Peyer's patch (tissue), 4 donors: ENCODE measurements around the gene MFSD1.

Source experiments
- CTCF ChIP-seq, 6 experiments: fragments of 450-650 bp in 4 of 6; fragments of 200-600 bp in 2 of 6; sonication (generic) in 1 of 6; IDR thresholded peaks; one replicate each; pipeline ENCODE4 v1.5.1; 2017 to 2019; ENCODE audit warnings: antibody characterized with exemption in 6 of 6, mild to moderate bottlenecking in 3 of 6, moderate library complexity in 1 of 6
- POLR2A ChIP-seq, 2 donors: fragments of 450-650 bp; IDR thresholded peaks; one replicate each; pipeline ENCODE4 v1.5.1; 2017; ENCODE audit warnings: antibody characterized with exemption in 2 of 2, mild to moderate bottlenecking in 2 of 2, moderate library complexity in 2 of 2

- no peak for TF ChIP-seq POLR2A (IDR thresholded peaks at IDR 0.05)
- no peak for TF ChIP-seq CTCF (IDR thresholded peaks at IDR 0.05)
Observed at GRCh38 chr3:158781191-158781590, 20.7 kb upstream of the MFSD1 start.
